OCI-LY1 (cell line): ENCODE results near the gene EPS8L3.

Source experiments
- H2AFZ ChIP-seq: fragments of 200-600 bp; sonication (generic), shearing (Covaris generic); 2 replicates; pipeline ENCODE4 v1.6.0; 2014; ENCODE audit warnings: antibody characterized with exemption, mild to moderate bottlenecking, low read length
- H3F3A ChIP-seq: fragments of 200-600 bp; sonication (generic), shearing (Covaris generic); 2 replicates; pipeline ENCODE4 v1.6.0; 2014; ENCODE audit warnings: mild to moderate bottlenecking, antibody characterized with exemption, low read length, moderate library complexity; ENCODE audit not compliant: insufficient read depth
- H3K27ac ChIP-seq: fragments of 200-600 bp; sonication (generic); 2 replicates; pipeline ENCODE4 v1.5.1; 2014; ENCODE audit warnings: low read length, mixed run types, mild to moderate bottlenecking, low read depth; ENCODE audit not compliant: poor library complexity, severe bottlenecking
- H3K27me3 ChIP-seq: fragments of 200-600 bp; sonication (generic); 2 replicates; pipeline ENCODE4 v1.6.0; 2014; ENCODE audit warnings: antibody characterized with exemption, mild to moderate bottlenecking, low read length, moderate library complexity; ENCODE audit not compliant: insufficient read depth
- H3K36me3 ChIP-seq: fragments of 200-600 bp; sonication (generic); 2 replicates; pipeline ENCODE4 v1.6.1; 2014; ENCODE audit warnings: mild to moderate bottlenecking, antibody characterized with exemption, low read length, moderate library complexity, mixed read lengths; ENCODE audit not compliant: insufficient read depth
- H3K4me1 ChIP-seq: fragments of 200-600 bp; sonication (generic); 2 replicates; pipeline ENCODE4 v1.5.1; 2014; ENCODE audit warnings: mild to moderate bottlenecking, low read length, moderate library complexity; ENCODE audit not compliant: insufficient read depth, severe bottlenecking
- H3K4me2 ChIP-seq: fragments of 200-600 bp; sonication (generic), shearing (Covaris generic); 2 replicates; pipeline ENCODE4 v1.6.1; 2014; ENCODE audit warnings: low read length
- H3K4me3 ChIP-seq: fragments of 200-600 bp; sonication (generic); 2 replicates; pipeline ENCODE4 v1.5.1; 2014; ENCODE audit warnings: low read length, low read depth, mild to moderate bottlenecking, mixed read lengths; ENCODE audit not compliant: poor library complexity, severe bottlenecking
- H3K79me2 ChIP-seq: fragments of 200-600 bp; shearing (Covaris generic); 2 replicates; pipeline ENCODE4 v1.6.1; 2016; ENCODE audit warnings: mixed run types, low read length, mixed read lengths; ENCODE audit not compliant: insufficient read depth
- H3K9ac ChIP-seq: fragments of 200-600 bp; sonication (generic), shearing (Covaris generic); 2 replicates; pipeline ENCODE4 v1.6.1; 2014; ENCODE audit warnings: mild to moderate bottlenecking, low read length, mixed read lengths
- H3K9me2 ChIP-seq: fragments of 200-600 bp; sonication (generic), shearing (Covaris generic); 2 replicates; pipeline ENCODE4 v1.6.1; 2014; ENCODE audit warnings: low read depth, mild to moderate bottlenecking, low read length, mixed read lengths
- H3K9me3 ChIP-seq: fragments of 200-600 bp; shearing (Covaris generic); 2 replicates; pipeline ENCODE4 v1.6.1; 2014; ENCODE audit warnings: low read length, mixed read lengths
- H4K20me1 ChIP-seq: fragments of 200-600 bp; sonication (generic), shearing (Covaris generic); 2 replicates; pipeline ENCODE4 v1.6.0; 2016; ENCODE audit warnings: mild to moderate bottlenecking, low read length; ENCODE audit not compliant: insufficient read depth
- EZH2 ChIP-seq: fragments of 200-600 bp; sonication (generic), shearing (Covaris generic); IDR thresholded peaks from 2 replicates; pipeline ENCODE4 v1.8.0; 2017; ENCODE audit warnings: borderline replicate concordance, mixed run types, mild to moderate bottlenecking, antibody characterized with exemption, low read length, moderate library complexity, mixed read lengths
- TF ChIP-seq, protein P1 (sequence below): fragments of 200-600 bp; sonication (generic), shearing (Covaris generic); IDR thresholded peaks from 2 replicates; pipeline ENCODE4 v1.5.1; 2017; ENCODE audit warnings: mild to moderate bottlenecking, antibody characterized with exemption, low read length, moderate library complexity, mixed read lengths

The EPS8L3 gene

DNA sequence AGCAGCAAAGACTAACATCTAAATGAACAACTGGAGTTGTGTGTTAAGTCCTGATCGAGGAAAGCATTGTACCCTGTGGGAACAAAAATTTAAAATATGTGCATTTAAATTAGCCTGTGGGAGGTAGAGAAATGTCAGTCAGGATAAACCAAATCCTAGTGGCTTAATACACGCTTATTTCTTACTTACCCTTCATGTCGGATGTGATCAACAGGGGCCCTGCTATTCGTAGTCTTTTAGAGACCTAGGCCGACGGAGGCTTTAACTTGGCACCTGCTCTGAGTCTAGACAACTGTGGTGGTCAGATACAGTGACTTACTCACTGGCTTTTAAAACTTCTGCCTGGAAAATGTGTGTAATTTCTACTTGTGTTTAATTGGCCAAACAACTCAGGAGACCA, 33.1 kb downstream of the EPS8L3 start:
- no peak overlapping the region for H3K4me3 ChIP-seq
- H3K27ac ChIP-seq: no peak overlapping the region
- H3K9me3 ChIP-seq: no peaks in the 10 kb centered on the region
- H3K9me2 ChIP-seq: no peaks in the 10 kb centered on the region
- H3K79me2 ChIP-seq: no peaks in the 10 kb centered on the region
- TF ChIP-seq EZH2: no peak
- TF ChIP-seq, protein P1, sequence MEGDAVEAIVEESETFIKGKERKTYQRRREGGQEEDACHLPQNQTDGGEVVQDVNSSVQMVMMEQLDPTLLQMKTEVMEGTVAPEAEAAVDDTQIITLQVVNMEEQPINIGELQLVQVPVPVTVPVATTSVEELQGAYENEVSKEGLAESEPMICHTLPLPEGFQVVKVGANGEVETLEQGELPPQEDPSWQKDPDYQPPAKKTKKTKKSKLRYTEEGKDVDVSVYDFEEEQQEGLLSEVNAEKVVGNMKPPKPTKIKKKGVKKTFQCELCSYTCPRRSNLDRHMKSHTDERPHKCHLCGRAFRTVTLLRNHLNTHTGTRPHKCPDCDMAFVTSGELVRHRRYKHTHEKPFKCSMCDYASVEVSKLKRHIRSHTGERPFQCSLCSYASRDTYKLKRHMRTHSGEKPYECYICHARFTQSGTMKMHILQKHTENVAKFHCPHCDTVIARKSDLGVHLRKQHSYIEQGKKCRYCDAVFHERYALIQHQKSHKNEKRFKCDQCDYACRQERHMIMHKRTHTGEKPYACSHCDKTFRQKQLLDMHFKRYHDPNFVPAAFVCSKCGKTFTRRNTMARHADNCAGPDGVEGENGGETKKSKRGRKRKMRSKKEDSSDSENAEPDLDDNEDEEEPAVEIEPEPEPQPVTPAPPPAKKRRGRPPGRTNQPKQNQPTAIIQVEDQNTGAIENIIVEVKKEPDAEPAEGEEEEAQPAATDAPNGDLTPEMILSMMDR: no peak
- no peaks in the 10 kb centered on the region for H3F3A ChIP-seq
- H3K4me2 ChIP-seq: no peak overlapping the region
- peaks cover 9% of the 10 kb centered on the region; the same call in 1 of the 2 replicates for H3K27me3 ChIP-seq
- H4K20me1 ChIP-seq: no peaks in the 10 kb centered on the region
- no peak overlapping the region for H3K9ac ChIP-seq
- no peak overlapping the region for H2AFZ ChIP-seq
- H3K36me3 ChIP-seq: no peaks in the 10 kb centered on the region
- H3K4me1 ChIP-seq: no peaks in the 10 kb centered on the region

DNA sequence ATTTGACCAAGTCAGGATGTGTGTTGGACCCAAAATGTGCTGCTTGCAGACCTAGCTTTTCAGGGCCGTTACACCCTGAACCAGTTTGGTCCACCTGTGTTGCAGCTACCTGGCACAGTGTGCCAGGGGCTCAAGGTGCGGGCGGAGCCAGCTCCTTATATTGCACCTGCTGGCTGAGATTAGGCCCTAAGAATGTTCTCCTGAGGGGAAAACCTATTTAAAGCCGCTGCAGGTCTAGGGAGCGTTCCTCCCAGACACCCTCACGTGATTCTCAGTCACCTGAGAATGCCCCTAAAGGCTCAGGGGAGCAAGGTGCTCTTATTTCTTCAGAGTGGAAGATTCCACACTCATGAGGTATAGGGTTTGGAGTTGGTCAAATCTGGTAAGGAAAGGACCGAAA, 34.9 kb downstream of the EPS8L3 start:
- Histone ChIP-seq H2AFZ (no peak overlapping the region), H3K9ac (no peak overlapping the region), H3F3A (no peaks in the 10 kb centered on the region), H3K27ac (no peak overlapping the region), H4K20me1 (no peaks in the 10 kb centered on the region), H3K9me3 (no peaks in the 10 kb centered on the region), H3K4me2 (no peak overlapping the region), H3K79me2 (no peaks in the 10 kb centered on the region), H3K36me3 (no peaks in the 10 kb centered on the region), H3K9me2 (no peaks in the 10 kb centered on the region), H3K4me1 (no peaks in the 10 kb centered on the region), H3K27me3 (peaks cover 8% of the 10 kb centered on the region; the same call in 1 of the 2 replicates), H3K4me3 (no peak overlapping the region)
- TF ChIP-seq, protein P1: no peak
- no peak for TF ChIP-seq EZH2

DNA sequence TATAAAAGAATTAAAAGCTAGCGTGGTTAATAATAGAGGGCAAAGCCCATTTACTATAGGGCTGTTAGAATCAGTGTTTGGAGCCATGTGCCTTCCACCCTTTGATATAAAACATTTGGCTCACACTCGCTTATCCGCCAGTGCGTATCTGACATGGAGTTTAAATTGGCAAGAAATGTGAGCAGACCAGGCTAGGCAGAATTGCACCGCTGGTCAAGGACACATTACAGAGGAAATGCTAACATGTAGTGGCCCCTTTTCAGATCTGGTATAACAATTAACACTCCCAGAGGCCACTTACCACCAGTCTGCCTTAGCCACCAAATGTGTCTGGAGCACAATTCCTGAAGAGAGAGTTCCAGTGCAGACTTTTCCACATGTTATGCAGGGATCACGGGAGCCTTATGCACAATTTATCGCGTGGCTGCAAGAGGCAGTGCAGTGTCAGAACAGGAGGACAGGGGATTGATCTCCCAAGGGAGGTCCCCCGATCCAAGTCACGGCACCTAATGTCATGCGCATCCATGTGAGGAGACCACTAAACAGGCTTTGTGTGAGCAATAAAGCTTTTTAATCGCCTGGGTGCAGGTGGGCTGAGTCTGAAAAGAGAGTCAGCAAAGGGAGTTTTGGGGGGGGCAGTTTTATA, 36.9 kb downstream of the EPS8L3 start:
- H3K27ac ChIP-seq: no peak overlapping the region
- H3K9ac ChIP-seq: no peak overlapping the region
- H3K9me2 ChIP-seq: no peaks in the 10 kb centered on the region
- no peaks in the 10 kb centered on the region for H3F3A ChIP-seq
- H3K4me1 ChIP-seq: no peaks in the 10 kb centered on the region
- no peak overlapping the region for H3K4me3 ChIP-seq
- H3K36me3 ChIP-seq: no peaks in the 10 kb centered on the region
- H3K4me2 ChIP-seq: no peak overlapping the region
- no peaks in the 10 kb centered on the region for H3K9me3 ChIP-seq
- no peaks in the 10 kb centered on the region for H3K79me2 ChIP-seq
- peaks cover 3% of the 10 kb centered on the region; the same call in 1 of the 2 replicates for H3K27me3 ChIP-seq
- H4K20me1 ChIP-seq: no peaks in the 10 kb centered on the region
- TF ChIP-seq EZH2: no peak
- TF ChIP-seq, protein P1: no peak
- H2AFZ ChIP-seq: no peak overlapping the region
